ENCODE measurements around the gene RS1. TPM values are rescaled to one million over a fixed set of nuclear protein-coding genes. Genes with fewer than 3 reads are reported as not detected.

RS1 gene
- total and polyA plus RNA-seq, 2 of the 13 experiments (the other 11 are each of a cell fraction or from before 2014, with no cell fraction given): not detected

- TF ChIP-seq ZNF597 (CRISPR knock-in tag; IDR thresholded peaks at IDR 0.05) (no peak), ZNF20 (CRISPR knock-in tag; IDR thresholded peaks at IDR 0.05) (no peak), ZNF740 (CRISPR knock-in tag; IDR thresholded peaks at IDR 0.05) (no peak), ZSCAN29 (CRISPR knock-in tag; conservative IDR thresholded peaks at IDR 0.05) (no peak), SRSF4 (IDR thresholded peaks at IDR 0.05; ENCODE audit: low read depth, low read length, poor library complexity, severe bottlenecking) (no peak), PLSCR1 (CRISPR knock-in tag; IDR thresholded peaks at IDR 0.05; ENCODE audit: borderline replicate concordance) (no peak), SMAD1 (CRISPR knock-in tag; IDR thresholded peaks at IDR 0.05; ENCODE audit: borderline replicate concordance, low read depth) (no peak), ATAD3A (CRISPR knock-in tag; IDR thresholded peaks at IDR 0.05) (no peak), ZNF776 (CRISPR knock-in tag; IDR thresholded peaks at IDR 0.05) (no peak), HNF4A (CRISPR knock-in tag; IDR thresholded peaks at IDR 0.05) (no peak), HNRNPH1 (optimal IDR thresholded peaks at IDR 0.05; ENCODE audit: low read depth, low read length) (no peak), HMGA1 (CRISPR knock-in tag; conservative IDR thresholded peaks at IDR 0.05) (no peak), PRPF4 (IDR thresholded peaks at IDR 0.05; ENCODE audit: low read depth, low read length, poor library complexity, severe bottlenecking) (no peak), RAD51 (IDR thresholded peaks at IDR 0.05; ENCODE audit: borderline replicate concordance) (no peak), MATR3 (CRISPR knock-in tag; IDR thresholded peaks at IDR 0.05) (no peak), ZFP37 (CRISPR knock-in tag; IDR thresholded peaks at IDR 0.05; ENCODE audit: borderline replicate concordance) (no peak), KAT7 (CRISPR knock-in tag; IDR thresholded peaks at IDR 0.05; ENCODE audit: borderline replicate concordance) (no peak), ZNF879 (CRISPR knock-in tag; IDR thresholded peaks at IDR 0.05) (no peak), SKI (IDR thresholded peaks at IDR 0.05; ENCODE audit: partially characterized antibody) (no peak), RORA (CRISPR knock-in tag; IDR thresholded peaks at IDR 0.05) (no peak), ZNF432 (CRISPR knock-in tag; IDR thresholded peaks at IDR 0.05; ENCODE audit: borderline replicate concordance) (no peak), ZNF703 (CRISPR knock-in tag; IDR thresholded peaks at IDR 0.05; ENCODE audit: borderline replicate concordance) (no peak), SSRP1 (CRISPR knock-in tag; IDR thresholded peaks at IDR 0.05) (no peak), HCFC1 (IDR thresholded peaks at IDR 0.05; ENCODE audit: low read depth, low read length) (no peak), ELF3 (CRISPR knock-in tag; IDR thresholded peaks at IDR 0.05) (peak; percentile 26; the same call in 1 of the 2 replicates), TGIF2 (CRISPR knock-in tag; IDR thresholded peaks at IDR 0.05) (no peak)
These were observed 3.2 kb upstream of the RS1 start (continued) for GRCh38 chrX:18674788-18675735.
